Measurements from ENCODE around the gene SLC9A9. TPM values are rescaled to one million over a fixed set of nuclear protein-coding genes. Genes with fewer than 3 reads are reported as not detected.

Gene SLC9A9
- total RNA-seq, 1 donor from 2014 or later: 5.6 TPM

GRCh38 chr3:143849854-143850549 is 1.7 kb upstream of the SLC9A9 start:
- intact Hi-C loops (cut with micrococcal nuclease): no loop called here
- DNase-seq (no peak), ATAC-seq (peak; percentile 79)

- DNase-seq: no peak
- intact Hi-C loops (cut with micrococcal nuclease): no loop called here
- no peak for ATAC-seq
These were observed 436 bp upstream of the SLC9A9 start for GRCh38 chr3:143848704-143849103.

GRCh38 chr3:143843587-143843986 is 4.7 kb downstream of the SLC9A9 start:
- no peak for ATAC-seq
- intact Hi-C loops (cut with micrococcal nuclease): no loop called here
- no peak for DNase-seq

DNA sequence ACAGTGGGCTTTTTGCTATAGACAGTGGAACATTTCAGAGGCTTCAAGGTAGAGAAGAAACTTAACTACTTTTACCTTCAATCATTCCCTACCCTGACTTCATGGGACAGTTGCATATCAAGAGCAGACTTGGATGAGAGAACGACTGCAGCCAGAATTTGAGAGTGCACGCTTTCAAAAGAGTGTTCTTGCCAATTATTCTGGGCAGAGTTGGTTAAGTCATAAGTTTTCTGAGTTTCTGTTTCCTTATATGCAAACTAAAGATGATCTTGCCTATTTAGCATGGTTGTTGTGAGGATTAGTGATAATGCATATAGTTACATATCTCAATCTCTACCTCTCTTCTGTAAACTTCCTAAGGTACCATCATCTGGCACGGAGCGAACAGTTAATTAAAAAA is 7.6 kb downstream of the SLC9A9 start:
- intact Hi-C loops (cut with micrococcal nuclease): no loop called here
- DNase-seq (no peak), ATAC-seq (no peak)

- ATAC-seq: no peak
- intact Hi-C loops (cut with micrococcal nuclease): no loop called here
- no peak for DNase-seq
These were observed 8.3 kb downstream of the SLC9A9 start for GRCh38 chr3:143839980-143840379.

DNA sequence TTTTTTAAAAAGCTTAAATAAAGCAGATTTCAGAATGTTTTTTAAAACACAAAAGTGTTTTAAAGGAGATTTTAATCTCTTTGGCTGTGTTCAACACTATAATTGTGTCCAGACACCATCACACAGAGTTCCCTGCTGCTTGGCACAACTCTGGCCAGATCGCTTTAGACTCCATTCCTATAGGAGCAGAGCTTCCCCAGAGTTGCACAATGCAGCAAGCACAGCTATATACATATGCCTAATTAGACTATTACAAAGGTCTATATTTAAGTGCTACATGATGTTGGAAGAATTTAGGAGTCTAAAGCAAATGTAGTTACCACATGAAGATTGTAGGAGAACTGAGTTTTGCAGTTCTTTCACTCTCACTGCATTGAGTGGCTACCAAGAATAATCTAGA is 11.2 kb downstream of the SLC9A9 start:
- intact Hi-C loops (cut with micrococcal nuclease): no loop called here
- DNase-seq: no peak
- ATAC-seq: no peak

- ATAC-seq (no peak), DNase-seq (no peak)
- intact Hi-C loops (cut with micrococcal nuclease): no loop called here
These were observed 13.0 kb downstream of the SLC9A9 start for GRCh38 chr3:143835312-143835711.

GRCh38 chr3:143832433-143832832 is 15.8 kb downstream of the SLC9A9 start:
- DNase-seq (no peak), ATAC-seq (no peak)
- intact Hi-C loops (cut with micrococcal nuclease): no loop called here

DNA sequence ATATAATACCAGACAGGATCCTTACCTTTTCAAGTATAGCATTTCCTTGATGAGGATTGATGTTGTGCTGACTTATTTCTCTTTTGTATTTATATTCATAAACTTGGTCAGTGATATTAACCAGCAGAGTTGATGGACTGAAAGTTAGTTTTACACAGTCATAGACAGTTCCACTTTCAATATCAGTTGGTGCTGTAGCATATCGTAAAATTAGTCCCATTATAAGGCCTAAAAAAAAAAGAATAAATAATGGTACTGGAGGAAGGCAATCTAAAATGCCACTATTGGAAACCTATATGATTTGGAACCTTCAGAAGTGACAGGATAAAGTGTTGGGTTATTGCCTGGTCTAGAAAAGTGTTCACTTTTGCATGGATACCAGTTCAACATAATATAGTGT is 16.3 kb downstream of the SLC9A9 start:
- intact Hi-C loops (cut with micrococcal nuclease): no loop called here
- ATAC-seq (no peak), DNase-seq (no peak)

GRCh38 chr3:143831208-143831607 is 17.1 kb downstream of the SLC9A9 start:
- DNase-seq (no peak), ATAC-seq (peak; percentile 17)
- intact Hi-C loops (cut with micrococcal nuclease): no loop called here

- DNase-seq (no peak), ATAC-seq (no peak)
- intact Hi-C loops (cut with micrococcal nuclease): no loop called here
These were observed 17.5 kb downstream of the SLC9A9 start for GRCh38 chr3:143830786-143831185.

DNA sequence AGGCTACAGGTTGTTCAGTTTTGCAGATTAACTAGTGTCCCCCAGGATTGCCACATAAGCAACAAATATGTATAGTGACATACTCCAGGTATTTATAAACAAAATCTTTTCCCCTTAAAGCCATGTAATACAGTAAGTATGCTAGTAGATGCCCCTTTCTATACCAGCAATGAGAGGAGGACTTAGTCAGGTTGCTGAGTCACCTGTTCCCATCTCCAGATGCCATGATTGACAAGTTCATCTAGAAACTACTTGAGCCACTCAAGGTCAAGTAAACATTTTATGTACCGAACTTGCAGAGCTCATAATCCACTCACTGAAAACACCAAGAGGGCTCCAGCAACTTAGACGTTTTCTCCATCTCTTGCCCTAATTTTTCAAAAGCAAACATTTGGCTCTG is 18.2 kb downstream of the SLC9A9 start:
- intact Hi-C loops (cut with micrococcal nuclease): no loop called here
- no peak for ATAC-seq
- DNase-seq: no peak

GRCh38 chr3:143827425-143827824 is 20.8 kb downstream of the SLC9A9 start:
- intact Hi-C loops (cut with micrococcal nuclease): no loop called here
- DNase-seq: no peak
- no peak for ATAC-seq

GRCh38 chr3:143826296-143826695 is 22.0 kb downstream of the SLC9A9 start:
- ATAC-seq (peak; percentile 78), DNase-seq (no peak)
- intact Hi-C loops (cut with micrococcal nuclease): no loop called here

DNA sequence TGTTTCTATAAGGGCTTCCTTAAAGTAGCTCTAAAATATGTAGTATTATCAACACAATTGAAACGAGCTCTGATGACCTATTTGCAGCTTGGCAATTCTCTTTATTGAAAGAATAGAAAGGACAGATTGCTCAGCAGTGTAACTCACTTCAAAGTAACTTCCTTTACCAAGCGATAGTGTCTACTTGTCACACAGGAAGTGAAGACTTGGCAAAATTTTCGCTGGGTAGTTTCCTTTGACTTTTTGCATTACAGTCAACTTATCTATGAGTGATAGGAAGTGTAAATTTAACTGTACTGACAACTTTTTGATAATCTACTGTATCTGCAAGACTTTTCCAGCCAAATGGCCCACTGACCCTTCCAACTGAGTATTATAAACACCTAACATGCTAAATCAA is 22.8 kb downstream of the SLC9A9 start:
- intact Hi-C loops (cut with micrococcal nuclease): no loop called here
- DNase-seq (no peak), ATAC-seq (peak; percentile 68)

DNA sequence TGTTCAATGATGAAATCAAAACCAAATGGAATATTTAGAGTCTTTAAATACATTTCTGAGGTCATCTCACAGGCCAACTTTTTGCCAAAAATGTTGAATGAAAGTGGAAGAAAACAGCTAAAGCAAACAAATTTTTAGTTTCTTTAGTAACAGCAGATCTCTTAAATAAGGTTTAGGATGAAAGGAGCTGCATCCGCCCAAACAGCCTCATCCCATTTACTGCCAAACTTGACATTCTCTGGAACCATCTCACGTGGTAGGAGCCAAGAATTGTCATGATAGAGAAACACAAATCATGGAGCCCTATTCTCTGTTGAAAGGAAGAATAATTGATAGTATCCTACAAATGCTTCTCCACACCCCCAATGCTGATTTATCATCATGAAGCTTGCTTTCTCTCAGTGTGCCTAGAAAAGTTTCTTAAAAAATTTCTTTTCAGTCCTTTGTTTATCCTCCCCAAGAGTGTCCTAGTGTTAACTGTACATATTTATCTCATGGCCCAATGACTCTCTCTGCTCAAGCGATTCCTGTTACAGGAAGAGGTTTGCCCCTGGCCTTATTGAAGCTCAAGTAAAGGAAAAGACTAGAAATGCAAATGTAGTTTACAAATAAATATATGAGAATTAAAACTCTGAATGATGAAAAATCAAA is 23.4 kb downstream of the SLC9A9 start:
- DNase-seq (no peak), ATAC-seq (no peak)
- intact Hi-C loops (cut with micrococcal nuclease): no loop called here

GRCh38 chr3:143822798-143823197 is 25.5 kb downstream of the SLC9A9 start:
- ATAC-seq (no peak), DNase-seq (no peak)
- intact Hi-C loops (cut with micrococcal nuclease): no loop called here

- intact Hi-C loops (cut with micrococcal nuclease): no loop called here
These were observed 25.9 kb downstream of the SLC9A9 start for GRCh38 chr3:143822374-143822773.

GRCh38 chr3:143821862-143822261 is 26.4 kb downstream of the SLC9A9 start:
- no peak for ATAC-seq
- intact Hi-C loops (cut with micrococcal nuclease): no loop called here
- no peak for DNase-seq

More at GRCh38 chr3:143822374-143822773, 25.9 kb downstream of the SLC9A9 start:
- ATAC-seq: peak; percentile 57
- DNase-seq: no peak

GRCh38 chr3:143820466-143821221 is 27.6 kb downstream of the SLC9A9 start:
- DNase-seq: peak; percentile 39
- peak; percentile 46 for ATAC-seq

More at GRCh38 chr3:143820466-143821221, 27.6 kb downstream of the SLC9A9 start:
- intact Hi-C loops (cut with micrococcal nuclease): no loop called here

All from left ventricle myocardium superior (tissue), 1 donor.